ENCODE results near the gene PDE4D. TPM values are rescaled to one million over a fixed set of nuclear protein-coding genes. Genes with fewer than 3 reads are reported as not detected.

PDE4D gene
- total RNA-seq, 2 experiments from 2014 or later: 0.50 to 0.51 TPM

DNA sequence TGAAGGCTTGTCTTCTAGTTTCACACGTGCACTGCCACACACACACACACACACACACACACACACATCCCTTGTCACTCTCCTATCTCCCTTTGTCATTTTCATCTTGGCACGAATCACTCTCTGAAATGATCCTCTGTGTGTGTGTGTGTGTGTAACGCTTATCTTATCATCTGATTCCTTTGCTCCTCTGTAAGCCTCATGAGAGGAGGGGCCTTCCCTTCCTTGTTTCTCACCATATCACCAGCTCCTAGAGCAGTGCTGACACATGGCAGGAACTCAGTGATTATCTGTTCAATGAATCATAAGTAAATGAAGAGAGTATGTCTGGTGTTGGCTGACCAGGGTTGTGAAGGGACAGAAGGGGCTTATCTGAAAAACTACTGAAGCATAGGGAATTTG, 53.3 kb downstream of the PDE4D start:
- no peak overlapping the region for H2AFZ ChIP-seq (ENCODE audit: low read length)
- no peaks in the 10 kb centered on the region for H3K9me3 ChIP-seq (ENCODE audit: low read length)
- no peak overlapping the region for H3K4me2 ChIP-seq (ENCODE audit: low read length)
- ChIA-PET POLR2A (interaction anchor here (0.5 to 0.9 kb wide), 4 partner anchors 17 to 833 kb away, joined by 3 to 4 read pairs (median 3); no protein-coding TSS in a partner anchor), CTCF (ENCODE audit: unreplicated experiment) (no interaction called here)
- TF ChIP-seq EZH2phosphoT487 (IDR thresholded peaks at IDR 0.05; ENCODE audit: borderline replicate concordance, low read depth, low read length): no peak
- TF ChIP-seq, protein P1, sequence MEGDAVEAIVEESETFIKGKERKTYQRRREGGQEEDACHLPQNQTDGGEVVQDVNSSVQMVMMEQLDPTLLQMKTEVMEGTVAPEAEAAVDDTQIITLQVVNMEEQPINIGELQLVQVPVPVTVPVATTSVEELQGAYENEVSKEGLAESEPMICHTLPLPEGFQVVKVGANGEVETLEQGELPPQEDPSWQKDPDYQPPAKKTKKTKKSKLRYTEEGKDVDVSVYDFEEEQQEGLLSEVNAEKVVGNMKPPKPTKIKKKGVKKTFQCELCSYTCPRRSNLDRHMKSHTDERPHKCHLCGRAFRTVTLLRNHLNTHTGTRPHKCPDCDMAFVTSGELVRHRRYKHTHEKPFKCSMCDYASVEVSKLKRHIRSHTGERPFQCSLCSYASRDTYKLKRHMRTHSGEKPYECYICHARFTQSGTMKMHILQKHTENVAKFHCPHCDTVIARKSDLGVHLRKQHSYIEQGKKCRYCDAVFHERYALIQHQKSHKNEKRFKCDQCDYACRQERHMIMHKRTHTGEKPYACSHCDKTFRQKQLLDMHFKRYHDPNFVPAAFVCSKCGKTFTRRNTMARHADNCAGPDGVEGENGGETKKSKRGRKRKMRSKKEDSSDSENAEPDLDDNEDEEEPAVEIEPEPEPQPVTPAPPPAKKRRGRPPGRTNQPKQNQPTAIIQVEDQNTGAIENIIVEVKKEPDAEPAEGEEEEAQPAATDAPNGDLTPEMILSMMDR (conservative IDR thresholded peaks at IDR 0.05; ENCODE audit: low read length): no peak
- no peak overlapping the region for H3K4me3 ChIP-seq (ENCODE audit: low read depth, low read length, poor library complexity, severe bottlenecking)
- intact Hi-C loops (cut with micrococcal nuclease; ENCODE audit: unreplicated experiment): no loop called here
- no peaks in the 10 kb centered on the region for H3K9me2 ChIP-seq (ENCODE audit: insufficient read depth, low read length)
- BruUV-seq (replicated peaks): no TSS peak
- H3K36me3 ChIP-seq (ENCODE audit: insufficient read depth, low read length): no peaks in the 10 kb centered on the region
- no peak for DNase-seq (ENCODE audit: low spot score)
- H3K4me1 ChIP-seq (ENCODE audit: insufficient read depth, low read length, poor library complexity, severe bottlenecking): no peaks in the 10 kb centered on the region
- H3K27ac ChIP-seq (ENCODE audit: low read depth, low read length, poor library complexity, severe bottlenecking): no peak overlapping the region
- H4K20me1 ChIP-seq (ENCODE audit: insufficient read depth, low read length): no peaks in the 10 kb centered on the region
- no peaks in the 10 kb centered on the region for H3K79me2 ChIP-seq (ENCODE audit: insufficient read depth, low read depth, low read length)

DNA sequence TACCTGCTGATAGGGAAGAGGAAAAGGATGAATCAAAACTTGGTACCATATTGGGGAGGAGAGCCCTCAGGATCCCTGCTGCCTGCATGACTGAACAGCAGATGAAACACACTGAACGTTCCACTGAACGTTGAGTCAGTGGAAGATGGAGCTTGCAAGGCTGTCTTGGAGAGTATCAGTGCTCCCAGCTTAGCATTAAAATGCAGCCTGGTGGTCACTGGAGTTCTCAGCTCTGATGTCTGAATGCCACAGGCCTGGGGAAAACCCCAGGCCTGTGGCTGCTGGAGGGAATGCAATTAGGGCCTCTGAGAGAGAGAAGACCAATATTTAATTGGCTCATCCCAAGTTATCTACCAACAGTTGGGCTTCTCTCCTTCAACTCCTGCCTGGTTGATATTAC, 54.5 kb downstream of the PDE4D start:
- intact Hi-C loops (cut with micrococcal nuclease; ENCODE audit: unreplicated experiment): no loop called here
- ChIA-PET POLR2A (interaction anchor here (0.7 kb wide), 1 partner anchor 397 kb away, joined by 3 read pairs; no protein-coding TSS in a partner anchor), CTCF (ENCODE audit: unreplicated experiment) (no interaction called here)
- Histone ChIP-seq H3K27ac (ENCODE audit: low read depth, low read length, poor library complexity, severe bottlenecking) (no peak overlapping the region), H3K9me2 (ENCODE audit: insufficient read depth, low read length) (no peaks in the 10 kb centered on the region), H4K20me1 (ENCODE audit: insufficient read depth, low read length) (no peaks in the 10 kb centered on the region), H2AFZ (ENCODE audit: low read length) (no peak overlapping the region), H3K4me1 (ENCODE audit: insufficient read depth, low read length, poor library complexity, severe bottlenecking) (no peaks in the 10 kb centered on the region), H3K4me2 (ENCODE audit: low read length) (no peak overlapping the region), H3K9me3 (ENCODE audit: low read length) (no peaks in the 10 kb centered on the region), H3K36me3 (ENCODE audit: insufficient read depth, low read length) (no peaks in the 10 kb centered on the region), H3K79me2 (ENCODE audit: insufficient read depth, low read depth, low read length) (no peaks in the 10 kb centered on the region), H3K4me3 (ENCODE audit: low read depth, low read length, poor library complexity, severe bottlenecking) (no peak overlapping the region)
- no peak for DNase-seq (ENCODE audit: low spot score)
- no peak for TF ChIP-seq EZH2phosphoT487 (IDR thresholded peaks at IDR 0.05; ENCODE audit: borderline replicate concordance, low read depth, low read length)
- TF ChIP-seq, protein P1 (conservative IDR thresholded peaks at IDR 0.05; ENCODE audit: low read length): no peak
- no TSS peak for BruUV-seq (replicated peaks)

DNA sequence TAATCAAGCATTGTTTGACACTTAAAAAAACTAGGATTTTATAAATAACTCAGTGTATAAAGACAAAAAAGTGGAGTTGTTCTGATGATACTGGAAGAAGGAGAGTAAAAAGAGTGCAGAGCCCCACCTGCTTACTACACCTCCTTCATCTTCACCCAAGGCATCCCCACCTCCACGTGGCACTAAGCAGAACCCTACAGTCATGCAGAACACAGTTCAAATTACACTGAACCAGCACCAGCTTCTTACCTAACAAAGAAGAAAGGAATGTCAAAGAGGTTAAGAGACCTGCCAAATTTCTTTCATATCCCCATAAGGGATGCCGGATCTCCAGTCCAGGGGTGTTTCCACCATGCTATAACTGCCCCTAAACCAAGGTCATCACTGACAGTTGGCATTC, 55.5 kb downstream of the PDE4D start:
- intact Hi-C loops (cut with micrococcal nuclease; ENCODE audit: unreplicated experiment): no loop called here
- no peaks in the 10 kb centered on the region for H3K36me3 ChIP-seq (ENCODE audit: insufficient read depth, low read length)

More for the DNA sequence above, 55.5 kb downstream of the PDE4D start:
- Histone ChIP-seq H3K4me1 (ENCODE audit: insufficient read depth, low read length, poor library complexity, severe bottlenecking) (no peaks in the 10 kb centered on the region), H3K79me2 (ENCODE audit: insufficient read depth, low read depth, low read length) (no peaks in the 10 kb centered on the region), H3K4me2 (ENCODE audit: low read length) (no peak overlapping the region), H2AFZ (ENCODE audit: low read length) (no peak overlapping the region), H3K9me3 (ENCODE audit: low read length) (no peaks in the 10 kb centered on the region), H3K27ac (ENCODE audit: low read depth, low read length, poor library complexity, severe bottlenecking) (no peak overlapping the region), H4K20me1 (ENCODE audit: insufficient read depth, low read length) (no peaks in the 10 kb centered on the region), H3K4me3 (ENCODE audit: low read depth, low read length, poor library complexity, severe bottlenecking) (no peak overlapping the region), H3K9me2 (ENCODE audit: insufficient read depth, low read length) (no peaks in the 10 kb centered on the region)
- ChIA-PET CTCF (ENCODE audit: unreplicated experiment) (no interaction called here), POLR2A (no interaction called here)
- no peak for DNase-seq (ENCODE audit: low spot score)
- BruUV-seq (replicated peaks): no TSS peak
- no peak for TF ChIP-seq EZH2phosphoT487 (IDR thresholded peaks at IDR 0.05; ENCODE audit: borderline replicate concordance, low read depth, low read length)
- TF ChIP-seq, protein P1 (conservative IDR thresholded peaks at IDR 0.05; ENCODE audit: low read length): no peak
